ENCODE measurements around the gene PLCB3.

GRCh38 chr11:64295760-64296159, 44.4 kb downstream of the PLCB3 start:
- TF ChIP-seq CTCF (IDR thresholded peaks at IDR 0.05; ENCODE audit: low read length) (no peak), EZH2 (IDR thresholded peaks at IDR 0.05; ENCODE audit: borderline replicate concordance, low read length) (no peak)

All from OCI-LY1 (cell line).